ELF-1 (cell line): Measurements from ENCODE around the gene DTNBP1.

Experiments
- DNase-seq: peaks from one replicate; pipeline ENCODE4 v3.0.0-alpha.2; 2016; ENCODE audit warnings: low read depth, low spot score

DTNBP1 gene

GRCh38 chr6:15592610-15593009 is 70.2 kb downstream of the DTNBP1 start:
- DNase-seq = no peak

DNA sequence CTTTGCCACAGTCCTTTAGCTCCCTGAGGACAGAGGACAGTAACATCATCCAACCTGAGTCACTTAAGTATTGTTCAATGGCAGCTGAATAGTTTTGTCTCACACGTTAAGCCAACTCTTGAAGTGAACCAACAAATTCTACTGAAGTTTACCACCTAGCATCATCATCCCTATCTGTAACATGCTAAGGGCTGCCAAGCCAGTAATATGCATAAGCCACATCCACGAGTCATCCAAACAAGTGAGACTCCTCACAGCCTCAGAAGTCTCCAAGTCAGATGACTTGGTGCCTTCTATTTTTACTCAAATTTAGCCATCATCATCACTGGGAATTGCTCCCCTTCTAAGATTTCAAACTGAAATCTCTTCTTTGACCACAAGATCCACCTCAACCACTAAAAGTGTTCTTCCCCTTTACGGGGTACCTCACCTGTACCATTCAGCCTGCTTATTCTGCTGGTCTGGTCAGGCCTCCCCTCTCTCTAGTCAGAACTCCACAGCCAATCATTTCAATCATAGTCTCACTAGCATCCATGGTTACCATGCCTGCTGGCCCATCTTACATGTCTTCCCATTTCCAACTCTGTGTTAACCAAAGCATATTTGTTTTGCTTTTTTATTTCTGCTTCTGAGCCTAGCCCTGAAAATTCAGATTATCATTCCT is 73.7 kb downstream of the DTNBP1 start:
- no peak for DNase-seq

GRCh38 chr6:15586503-15586902 is 76.3 kb downstream of the DTNBP1 start:
- DNase-seq = no peak

DNA sequence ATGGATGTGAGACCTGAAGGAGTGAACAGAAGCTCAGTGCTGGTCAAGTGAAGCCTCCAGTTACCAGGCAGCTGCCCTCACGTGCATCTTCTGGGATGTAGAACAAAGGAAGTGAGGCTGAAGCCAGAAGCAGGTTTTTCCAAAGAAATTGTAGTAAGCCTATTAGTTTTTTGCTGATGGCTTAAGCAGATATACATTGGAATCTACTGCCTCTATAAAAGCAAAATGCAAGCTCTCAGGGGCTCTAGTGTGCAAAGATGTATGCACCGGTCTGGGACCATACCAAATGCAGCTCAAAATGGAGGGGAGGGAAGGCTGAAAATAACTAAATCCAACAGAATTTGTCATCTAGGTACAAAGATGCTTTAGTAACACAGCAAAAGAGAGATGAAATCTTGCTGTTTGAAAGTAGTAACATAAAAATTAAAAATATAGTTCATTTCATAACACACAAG is 77.0 kb downstream of the DTNBP1 start:
- DNase-seq = no peak

DNA sequence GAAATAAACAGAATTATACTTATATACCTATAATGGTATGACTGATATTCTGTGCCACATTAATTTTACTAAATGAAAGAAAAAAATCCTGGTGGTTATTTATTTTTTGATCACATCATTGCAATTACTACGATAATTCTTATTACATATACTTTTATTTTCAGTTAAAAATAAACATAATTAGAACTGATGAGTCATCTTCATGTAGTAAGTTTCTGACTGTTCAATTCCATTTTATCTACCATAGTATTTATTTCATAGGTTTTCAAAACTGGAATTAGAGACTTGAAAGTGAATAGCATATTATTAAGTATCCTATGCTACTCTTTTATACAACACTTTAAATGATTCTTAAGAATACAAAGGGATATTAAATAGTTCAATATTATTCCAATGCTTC is 80.3 kb downstream of the DTNBP1 start:
- no peak for DNase-seq

GRCh38 chr6:15581751-15582150 is 81.1 kb downstream of the DTNBP1 start:
- DNase-seq = no peak

GRCh38 chr6:15580326-15580725 is 82.5 kb downstream of the DTNBP1 start:
- no peak for DNase-seq

DNA sequence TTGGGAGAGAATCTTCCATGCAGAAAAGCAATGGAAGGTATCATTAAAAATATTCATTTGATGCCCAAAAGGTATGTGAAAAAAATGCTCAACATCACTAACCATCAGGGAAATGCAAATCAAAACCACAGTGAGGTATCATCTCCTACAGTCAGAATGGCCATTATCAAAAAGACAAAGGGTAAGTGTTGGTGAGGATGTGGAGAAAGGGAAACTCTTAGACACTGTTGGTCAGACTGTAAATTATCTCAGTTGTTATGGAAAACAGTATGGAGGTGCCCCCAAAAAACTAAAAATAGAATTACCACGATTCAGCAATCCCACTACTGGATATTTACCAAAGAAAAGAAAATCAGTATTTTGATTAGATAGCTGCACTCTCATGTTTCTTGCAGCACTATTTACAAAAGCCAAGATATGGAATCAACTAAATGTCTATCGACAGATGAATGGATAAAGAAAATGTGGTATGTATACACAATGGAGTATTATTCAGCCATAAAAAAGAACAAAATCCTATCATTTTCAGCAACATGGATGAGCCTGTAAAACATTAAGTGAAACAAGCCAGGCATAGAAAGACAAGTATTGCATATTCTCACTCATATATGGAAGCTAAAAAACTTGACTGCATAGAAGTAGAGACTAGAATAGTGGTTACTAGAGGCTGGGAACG is 84.0 kb downstream of the DTNBP1 start:
- DNase-seq = no peak

- peak; percentile 41 for DNase-seq
These were observed 85.2 kb downstream of the DTNBP1 start for GRCh38 chr6:15577550-15578171.

- no peak for DNase-seq
These were observed 85.7 kb downstream of the DTNBP1 start for GRCh38 chr6:15577106-15577505.

DNA sequence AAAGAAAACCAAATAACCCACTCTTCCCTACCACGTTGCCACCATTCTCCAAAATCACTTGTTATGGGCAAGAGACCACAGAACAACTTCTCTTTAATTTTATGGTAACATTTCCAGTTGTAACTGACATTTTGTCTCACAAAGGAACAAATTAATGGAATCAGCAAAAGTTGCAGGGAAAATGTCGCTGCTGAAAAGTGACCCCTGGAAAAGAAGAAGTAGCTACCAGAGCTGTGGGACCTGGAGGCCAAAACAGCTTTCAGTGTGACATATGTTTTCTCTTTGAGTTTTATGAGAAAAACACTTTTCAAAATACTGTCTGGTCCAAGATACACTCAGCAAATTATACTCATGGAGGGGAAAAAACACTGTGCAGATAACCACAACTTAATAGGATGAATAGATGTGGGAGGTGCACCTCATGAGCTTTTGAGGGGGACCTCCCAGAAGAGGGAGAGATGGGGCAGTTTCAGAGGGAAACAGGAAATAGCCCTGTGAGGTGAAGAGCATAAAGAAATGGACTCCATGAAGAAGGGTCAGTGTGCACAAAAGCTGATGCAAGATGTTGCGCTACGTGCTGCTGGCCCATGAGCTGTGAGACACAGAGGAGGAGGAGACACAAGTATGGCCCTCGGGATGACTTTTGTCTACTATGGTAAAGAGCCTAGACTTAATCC is 87.3 kb downstream of the DTNBP1 start:
- DNase-seq = no peak

DNA sequence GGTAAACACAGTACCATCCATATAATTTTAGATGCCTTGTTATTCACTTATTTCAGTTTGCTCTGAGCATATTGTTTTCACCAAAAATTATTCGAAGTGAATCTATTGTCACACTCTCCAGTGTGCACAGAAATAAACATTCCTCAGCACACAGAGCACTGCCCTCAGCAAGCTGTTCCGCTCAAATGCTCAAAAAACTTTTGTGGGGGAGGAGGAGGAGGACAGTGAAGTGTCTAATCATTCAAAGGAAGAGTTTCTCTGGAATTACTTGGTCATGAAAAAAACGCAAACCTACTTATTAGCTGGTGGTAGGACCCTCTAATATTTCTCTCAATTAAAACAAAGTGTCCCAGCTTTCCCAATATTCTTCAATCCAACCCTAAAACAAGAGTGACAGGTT is 88.3 kb downstream of the DTNBP1 start:
- no peak for DNase-seq

- DNase-seq = no peak
These were observed 88.8 kb downstream of the DTNBP1 start for GRCh38 chr6:15574023-15574422.

DNA sequence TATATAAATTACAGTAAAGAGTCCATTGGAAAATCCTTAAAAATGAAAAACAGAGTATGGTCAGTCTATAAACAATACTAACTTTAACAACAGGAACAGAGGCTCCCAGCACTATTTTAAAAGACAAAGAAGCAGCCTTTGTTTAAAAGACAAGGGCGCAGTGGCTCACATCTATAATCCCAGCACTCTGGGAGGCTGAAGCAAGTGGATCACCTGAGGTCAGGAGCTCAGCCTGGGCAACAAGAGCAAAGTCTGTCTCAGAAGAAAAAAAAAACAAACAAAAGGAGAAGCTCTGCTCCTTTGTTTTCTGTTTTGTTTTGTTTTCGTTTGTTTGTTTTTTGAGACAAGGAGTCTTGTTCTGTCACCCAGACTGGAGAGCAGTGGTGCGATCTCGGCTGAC is 89.4 kb downstream of the DTNBP1 start:
- DNase-seq = peak; percentile 65

DNA sequence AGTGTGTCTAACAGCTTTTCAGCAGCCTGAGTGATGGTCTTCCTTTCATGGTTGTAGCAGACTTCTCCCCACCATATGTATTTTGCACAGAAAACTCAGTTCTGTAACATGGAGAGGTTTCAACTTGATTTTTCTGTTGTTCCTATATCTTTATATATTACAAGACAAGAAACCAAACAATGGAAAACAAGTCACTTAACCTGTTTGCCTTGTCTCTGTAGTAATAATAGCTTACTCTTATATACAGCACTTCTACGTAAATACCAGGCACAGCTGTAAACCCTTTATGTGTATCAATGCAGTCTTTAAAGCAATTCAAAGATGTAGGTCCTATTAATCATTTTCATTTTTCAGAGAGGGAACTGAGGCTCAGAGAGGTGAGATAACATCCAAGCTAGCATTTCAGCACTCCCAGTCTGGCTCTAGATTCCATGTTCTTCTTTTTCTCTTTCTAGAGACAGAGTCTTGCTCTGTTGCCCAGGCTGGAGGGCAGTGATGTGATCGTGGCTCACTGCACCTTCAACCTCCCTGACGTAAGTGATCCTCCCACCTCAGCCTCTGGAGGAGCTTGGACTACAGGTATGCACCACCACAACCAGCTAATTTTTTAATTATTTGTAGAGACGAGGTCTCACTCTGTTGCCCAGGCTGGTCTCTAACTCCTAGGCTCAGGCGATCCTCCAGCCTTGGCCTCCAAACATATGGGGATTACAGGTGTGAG is 90.4 kb downstream of the DTNBP1 start:
- DNase-seq = no peak

GRCh38 chr6:15570171-15570570 is 92.7 kb downstream of the DTNBP1 start:
- no peak for DNase-seq

- peak; percentile 57 for DNase-seq
These were observed 93.5 kb downstream of the DTNBP1 start for GRCh38 chr6:15569035-15569995.

DNA sequence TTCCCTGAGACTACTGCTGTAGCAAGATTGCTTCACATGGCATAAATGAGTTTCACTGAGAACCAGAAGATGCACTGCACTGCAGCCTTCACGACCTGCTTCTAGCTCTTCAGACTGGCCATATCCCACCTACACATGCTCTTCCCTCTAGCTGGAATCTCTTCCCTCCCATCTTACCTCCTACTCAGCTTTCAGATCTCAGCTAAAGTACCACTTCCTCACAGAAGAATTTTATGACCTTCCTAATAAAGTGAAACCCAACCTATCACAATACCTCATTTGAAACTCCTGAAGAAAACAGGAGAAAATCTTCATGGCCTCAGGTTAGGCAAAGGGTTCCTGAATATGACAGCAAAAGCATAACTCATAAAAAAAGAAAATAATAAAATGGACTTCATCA is 99.9 kb downstream of the DTNBP1 start:
- no peak for DNase-seq

DNA sequence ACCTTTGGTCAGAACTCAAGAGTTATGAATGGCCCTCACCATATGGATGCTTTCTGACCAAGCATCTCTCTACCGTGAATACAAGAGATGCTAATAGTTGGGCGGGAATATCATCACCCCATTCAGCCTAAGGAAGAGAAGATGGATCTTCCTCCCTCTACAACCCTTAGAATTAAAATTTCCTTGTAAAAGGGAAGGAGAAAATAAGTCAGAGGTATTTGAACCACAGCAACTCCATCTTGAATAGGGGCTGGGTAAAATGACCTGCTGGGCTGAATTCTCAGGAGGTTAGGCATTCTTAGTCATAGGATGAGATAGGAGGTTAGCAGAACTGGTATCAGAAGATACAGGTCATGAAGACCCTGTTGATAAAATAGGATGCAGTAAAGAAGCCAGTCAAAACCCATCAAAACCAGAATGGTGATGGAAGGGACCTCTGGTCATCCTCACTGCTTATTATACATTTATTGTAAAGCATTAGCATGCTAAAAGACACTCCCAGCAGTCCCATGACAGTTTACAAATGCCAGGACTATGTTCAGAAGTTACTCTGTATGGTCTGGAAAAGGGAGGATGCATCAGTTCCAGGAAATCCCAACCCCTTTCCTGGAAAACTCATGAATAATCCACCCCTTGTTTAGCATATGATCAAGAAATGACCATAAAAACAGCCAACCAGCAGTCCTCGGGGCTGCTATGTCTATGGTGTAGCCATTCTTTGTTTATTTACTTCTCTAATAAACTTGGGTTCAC is 101.2 kb downstream of the DTNBP1 start:
- no peak for DNase-seq

- DNase-seq = no peak
These were observed 102.1 kb downstream of the DTNBP1 start for GRCh38 chr6:15560713-15561112.
